ENCODE data around the gene REEP1.

Gene REEP1

DNA sequence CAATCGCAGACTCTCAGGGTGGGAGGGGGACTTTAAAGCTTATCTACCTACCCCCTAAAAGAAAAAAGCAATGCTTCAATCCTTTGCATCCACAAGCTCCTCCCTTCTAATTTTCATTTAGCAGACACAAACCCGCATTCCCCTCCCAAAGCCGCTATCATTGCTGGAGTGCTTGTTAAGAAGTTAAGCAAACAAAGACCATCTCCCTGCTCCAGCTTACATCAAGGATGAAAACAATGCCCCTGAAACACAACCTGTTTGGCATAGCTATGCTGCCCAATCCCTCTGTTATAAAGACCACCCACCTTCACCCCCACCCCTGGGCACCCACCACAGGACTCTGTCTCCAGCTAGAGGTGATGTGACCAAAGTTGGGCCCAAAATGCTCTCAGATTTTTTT is 33.0 kb downstream of the REEP1 start:
- DNase-seq, result no peak

- DNase-seq, result no peak
Measured at GRCh38 chr2:86302320-86302719, 35.1 kb downstream of the REEP1 start.

DNA sequence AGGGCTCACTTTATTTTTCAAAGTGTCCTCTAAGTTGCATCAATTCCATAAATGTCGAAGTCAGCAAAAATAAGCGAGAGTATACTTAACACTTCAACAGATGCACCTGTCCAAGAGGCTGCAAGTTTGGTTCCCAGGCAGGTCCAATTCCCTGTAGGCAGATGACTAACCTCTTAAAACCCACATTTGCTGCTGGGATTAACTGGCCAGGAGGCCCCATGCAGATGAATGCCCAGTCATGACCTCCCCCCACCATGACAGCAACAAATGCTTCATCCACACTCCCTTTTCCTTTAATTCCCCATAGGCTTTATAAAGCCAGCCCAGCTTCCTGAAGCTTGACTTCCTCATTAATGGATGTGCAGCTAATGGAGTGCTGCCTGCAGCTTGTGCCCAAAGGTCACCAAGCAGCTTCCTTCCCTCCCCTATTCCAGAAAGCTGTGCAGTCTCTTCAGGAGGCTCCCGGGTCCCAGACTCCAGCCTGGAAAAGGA is 35.7 kb downstream of the REEP1 start:
- no peak for DNase-seq

DNA sequence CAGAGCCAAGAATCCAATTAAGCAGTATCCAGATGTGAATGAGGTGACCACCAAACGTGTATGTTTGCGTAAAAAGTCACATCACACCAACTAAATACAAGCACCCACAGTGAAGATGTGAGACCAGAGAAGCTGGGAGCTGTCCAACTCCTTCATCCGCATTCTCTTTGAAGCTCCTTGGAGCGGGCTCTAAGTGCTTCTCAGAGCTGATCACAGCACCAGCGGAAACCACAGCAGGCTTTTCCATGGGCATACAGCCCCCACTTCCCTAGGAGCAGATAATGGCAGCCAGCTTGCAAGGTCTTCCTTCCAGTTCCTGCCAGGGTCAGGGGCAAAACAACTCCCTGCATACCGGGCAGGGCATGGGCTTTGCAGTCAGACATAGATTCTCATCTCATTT is 36.4 kb downstream of the REEP1 start:
- no peak for DNase-seq

DNA sequence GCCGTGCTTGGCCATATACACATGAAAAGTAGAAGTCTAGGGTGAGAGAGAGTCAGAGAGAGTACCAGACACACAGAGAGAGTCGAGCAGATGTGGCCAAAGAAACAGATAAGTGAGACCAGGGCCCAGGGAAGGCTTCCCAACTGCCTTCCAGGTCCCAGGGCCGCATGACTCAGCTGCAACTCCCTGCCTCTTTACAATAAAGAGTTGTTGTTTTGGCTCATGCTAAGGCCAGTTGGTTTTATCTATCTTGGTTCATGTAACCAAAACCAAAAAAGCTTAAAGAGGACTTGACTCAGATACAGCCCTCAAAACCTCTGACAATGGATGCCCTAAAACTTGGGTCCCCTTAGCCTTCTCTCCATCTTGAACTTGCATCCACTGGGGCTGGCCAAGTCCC is 36.9 kb downstream of the REEP1 start:
- DNase-seq, result no peak

DNA sequence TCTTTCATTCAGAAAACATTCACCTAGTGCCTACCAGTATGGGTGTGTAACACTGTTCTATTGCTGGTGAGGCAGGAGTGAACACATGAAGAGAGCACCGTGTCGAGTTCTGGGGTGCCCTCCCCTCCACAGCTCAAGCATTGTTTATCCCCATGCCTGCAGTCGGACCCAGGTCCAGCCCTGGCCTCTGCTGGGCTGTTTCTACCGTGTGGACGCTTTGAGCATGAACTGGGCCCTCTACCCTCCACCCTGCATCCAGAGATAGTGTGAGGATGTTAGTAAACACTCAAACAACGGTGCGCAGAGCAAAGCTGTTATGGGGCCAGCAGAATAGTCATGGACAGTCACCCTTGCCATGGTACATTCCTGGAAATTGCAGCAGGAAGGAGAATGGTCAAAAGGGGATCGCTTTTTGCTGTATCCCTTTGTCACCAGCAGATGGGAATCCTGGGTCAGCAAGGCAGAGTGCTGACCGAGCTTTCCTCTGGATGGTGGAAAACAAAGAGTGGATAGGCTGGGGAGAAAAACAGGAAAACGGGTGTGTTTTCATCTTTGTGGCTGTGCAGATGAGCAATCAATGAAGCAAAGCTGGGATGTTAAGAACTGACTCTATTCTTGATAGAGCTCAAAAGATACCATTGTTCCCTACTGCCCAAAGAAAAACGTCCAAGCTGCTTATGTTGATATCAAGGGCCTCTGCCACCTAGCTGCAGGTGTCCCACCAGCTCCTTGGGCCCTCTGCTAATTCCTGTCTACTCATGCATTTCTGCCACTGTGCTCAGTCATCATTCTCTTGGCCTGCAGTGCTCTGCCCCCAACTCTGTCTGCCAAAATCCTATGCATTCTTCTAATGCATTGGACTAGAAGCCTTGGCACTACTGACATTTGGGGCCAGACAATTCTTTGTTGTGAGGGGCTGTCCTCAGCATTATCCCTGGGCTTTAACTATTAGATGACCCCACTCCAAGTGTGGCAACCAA is 38.7 kb downstream of the REEP1 start:
- no peak for DNase-seq

DNA sequence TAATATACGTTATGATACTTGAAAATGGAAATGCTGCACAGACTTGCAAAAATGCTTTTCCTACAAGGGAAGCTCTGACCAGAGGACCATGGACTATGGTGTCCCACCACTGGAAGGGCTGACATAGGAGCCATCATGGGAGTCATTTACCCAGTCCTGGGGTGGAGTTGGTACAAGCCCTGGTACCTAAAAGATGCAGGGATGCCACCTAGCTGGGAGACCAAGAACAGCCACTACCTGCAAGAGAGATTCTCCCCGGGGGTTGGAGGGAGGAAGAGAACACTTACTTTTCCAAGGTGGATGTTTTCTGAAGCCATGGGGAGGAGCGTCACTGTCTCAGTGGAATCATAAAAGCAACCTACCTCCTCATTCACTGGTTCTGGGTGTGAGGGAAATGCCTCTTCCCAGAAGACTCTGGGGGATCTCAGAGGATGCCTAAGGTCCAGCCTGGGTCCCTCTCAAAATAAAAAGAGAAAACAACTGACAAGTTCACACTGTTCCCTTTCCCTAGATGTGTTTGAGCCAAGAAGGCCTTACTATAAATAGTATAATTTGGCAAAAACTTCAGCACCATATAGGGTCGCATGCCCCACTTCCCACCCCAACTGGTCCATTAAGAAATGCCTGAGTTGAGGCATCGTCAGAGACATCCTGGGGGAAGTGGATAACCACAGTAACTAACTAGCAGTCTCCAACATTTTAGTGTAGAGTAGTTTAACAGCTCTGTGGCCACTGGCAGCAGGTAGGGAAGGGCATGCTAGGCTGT is 39.9 kb downstream of the REEP1 start:
- DNase-seq, result no peak

DNA sequence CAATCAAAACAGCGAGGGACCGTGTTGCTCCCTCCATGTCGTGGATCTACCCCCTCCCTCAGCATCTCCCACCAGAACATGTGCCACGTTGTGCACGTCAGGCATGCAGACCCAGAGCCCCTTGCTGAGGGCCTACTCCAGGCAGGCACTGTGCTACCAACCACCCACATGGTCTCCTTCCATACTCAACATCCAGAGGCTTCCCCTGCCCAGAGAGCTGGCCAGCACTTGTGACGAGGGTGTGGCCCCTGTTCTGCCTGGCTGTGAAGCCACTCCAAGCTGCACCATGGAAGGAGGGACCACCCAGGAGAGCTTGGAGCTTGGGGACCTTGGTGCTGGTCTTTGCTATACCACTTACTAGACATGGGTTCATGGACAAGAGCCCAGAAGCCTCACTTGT is 40.5 kb downstream of the REEP1 start:
- no peak for DNase-seq

- no peak for DNase-seq
Measured at GRCh38 chr2:86295066-86295465, 42.4 kb downstream of the REEP1 start.

DNA sequence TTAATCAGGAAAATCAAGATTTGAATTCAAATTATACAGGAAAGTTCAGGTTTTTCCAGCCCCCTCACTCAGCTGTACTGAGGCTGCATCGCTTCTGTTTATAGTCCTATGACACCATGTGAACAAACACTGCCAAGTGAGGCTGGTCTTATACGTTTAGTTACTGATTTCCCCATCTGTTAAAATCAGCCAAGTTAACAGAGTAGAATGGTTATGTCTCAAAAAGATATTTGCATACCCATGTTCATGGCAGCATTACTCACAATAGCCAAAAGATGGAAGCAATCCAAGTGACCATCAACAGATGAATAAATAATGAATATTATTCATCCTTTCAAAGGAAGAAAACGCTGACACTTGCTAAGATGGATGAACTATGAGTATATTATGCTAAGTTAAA is 43.8 kb downstream of the REEP1 start:
- DNase-seq, result no peak

DNA sequence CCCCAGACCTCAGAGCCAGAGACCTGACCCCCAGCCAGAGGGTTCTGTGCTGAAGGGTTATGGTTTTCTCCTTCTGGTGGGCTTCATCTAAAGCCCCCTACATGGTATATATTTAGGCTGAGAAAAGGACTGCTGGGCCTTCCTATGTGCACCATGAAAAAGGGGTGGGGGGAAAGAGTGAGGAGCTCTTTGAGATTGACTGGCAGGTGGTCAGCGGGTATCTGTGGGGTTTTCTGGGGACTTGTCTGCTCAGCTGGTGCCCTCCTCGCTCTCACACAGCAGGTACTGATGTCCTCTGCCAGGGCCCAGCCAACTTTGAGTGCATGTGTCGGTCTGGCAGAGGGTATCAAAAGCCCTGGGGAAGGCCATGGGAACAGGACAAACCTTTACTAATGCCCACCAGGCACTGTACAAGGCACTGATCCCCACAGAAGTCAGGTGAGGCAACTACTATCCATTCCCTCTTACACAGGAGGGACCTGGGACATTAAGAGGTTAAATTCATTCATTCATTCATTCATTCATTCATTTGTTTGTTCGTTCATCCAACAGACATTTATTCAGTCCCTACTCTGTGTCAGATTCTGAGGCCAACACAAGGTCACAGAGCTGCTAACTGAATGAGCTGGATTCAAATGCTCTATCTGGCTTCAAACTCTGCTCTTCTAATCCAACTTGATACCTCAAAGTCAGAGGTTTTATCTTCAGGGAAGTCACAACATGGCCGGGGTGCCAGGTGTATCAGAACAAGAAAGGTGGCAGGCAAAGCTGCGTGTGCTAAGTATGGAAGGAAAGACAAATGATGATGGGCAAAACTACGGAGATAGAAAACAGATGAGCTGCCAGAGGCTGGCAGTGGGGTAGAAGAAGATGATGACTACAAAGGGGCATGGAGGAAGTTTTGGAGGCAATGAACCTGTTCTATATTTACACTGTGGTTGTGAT is 44.6 kb downstream of the REEP1 start:
- DNase-seq, result no peak

GRCh38 chr2:86291328-86291662 is 46.1 kb downstream of the REEP1 start:
- DNase-seq, result no peak

- no peak for DNase-seq
Measured at GRCh38 chr2:86290596-86291327, 46.7 kb downstream of the REEP1 start.

- DNase-seq, result no peak
Measured at GRCh38 chr2:86286516-86286915, 50.9 kb downstream of the REEP1 start.

DNA sequence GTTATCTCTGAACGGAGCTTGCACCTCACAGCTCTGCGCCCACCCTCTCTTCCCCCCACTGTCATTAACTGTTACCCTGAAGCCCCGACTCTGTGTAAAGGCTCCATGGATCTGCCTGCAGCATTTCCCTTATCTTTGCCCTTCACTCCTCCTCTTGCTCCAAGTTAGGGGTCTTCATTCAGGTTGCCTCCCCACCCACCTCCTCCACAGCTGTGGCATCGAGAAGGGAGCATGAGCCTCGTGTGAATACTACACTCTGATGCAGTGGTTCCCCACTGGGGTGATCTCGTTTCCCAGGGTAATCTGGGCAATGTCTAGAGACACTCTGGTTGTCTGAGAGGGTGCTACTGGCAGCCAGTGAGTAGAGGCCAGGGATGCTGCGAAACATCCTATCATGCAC is 51.4 kb downstream of the REEP1 start:
- DNase-seq, result no peak

GRCh38 chr2:86285571-86285970 is 51.9 kb downstream of the REEP1 start:
- DNase-seq, result no peak

GRCh38 chr2:86284987-86285386 is 52.4 kb downstream of the REEP1 start:
- DNase-seq, result no peak

GRCh38 chr2:86284401-86284841 is 53.0 kb downstream of the REEP1 start:
- DNase-seq, result no peak

DNA sequence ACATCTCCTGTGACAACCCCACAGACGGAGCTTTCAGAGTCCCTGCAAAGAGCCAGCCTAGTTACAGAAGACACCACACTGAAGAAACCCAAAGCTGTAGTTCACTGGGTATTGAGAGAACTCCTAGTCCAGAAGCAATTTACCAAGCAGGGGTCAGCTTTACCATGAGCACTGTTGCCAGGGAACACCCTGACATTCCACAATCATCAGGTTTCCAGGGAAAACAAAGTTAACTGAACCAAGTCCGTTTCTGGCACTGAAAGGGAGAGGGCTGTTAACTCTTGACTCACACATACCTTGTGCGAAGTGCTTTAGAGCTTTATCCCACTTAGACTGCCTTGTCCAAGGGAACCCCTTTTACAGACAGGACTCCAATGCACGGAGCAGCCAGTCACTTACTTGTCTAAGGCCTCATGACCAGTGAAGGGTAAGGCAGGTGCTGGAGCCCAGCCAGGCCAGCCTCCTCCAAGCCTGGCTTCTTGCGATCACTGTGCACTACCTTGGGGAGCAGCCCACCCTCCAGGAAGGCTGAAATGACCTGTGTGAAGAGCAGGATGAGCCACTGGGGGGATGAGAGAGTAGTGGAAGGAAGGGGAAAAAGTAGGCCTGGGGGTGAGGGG is 53.9 kb downstream of the REEP1 start:
- DNase-seq, result no peak

- no peak for DNase-seq
Measured at GRCh38 chr2:86281066-86281700, 56.2 kb downstream of the REEP1 start.

DNA sequence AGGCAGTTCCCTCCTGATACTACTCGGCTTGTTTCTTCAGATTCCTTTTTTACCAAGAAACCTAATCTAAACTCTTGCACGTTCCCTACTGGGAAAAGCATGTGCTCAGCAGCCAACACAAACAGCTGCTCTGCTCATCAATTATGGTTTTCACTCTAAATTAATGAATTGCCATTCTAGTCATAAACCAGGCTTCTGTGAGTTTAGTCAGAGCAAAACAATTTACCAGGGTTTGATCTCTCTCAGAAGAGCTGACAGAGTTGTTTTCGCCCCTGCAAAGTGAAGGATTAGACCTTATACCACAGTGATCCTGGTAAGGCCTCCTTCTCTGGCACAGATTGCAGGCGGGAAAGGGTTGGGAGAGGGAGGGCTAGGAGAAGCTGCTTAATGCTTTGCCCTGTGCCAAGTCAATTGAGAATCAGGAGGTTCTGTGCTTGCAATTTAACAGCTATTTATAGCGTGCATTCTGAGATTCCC is 57.2 kb downstream of the REEP1 start:
- no peak for DNase-seq
